Natural killer cell treated with Interleukin-12 subunit alpha and Interleukin-12 subunit beta and Interleukin-15 and Interleukin-18, amount 100 ng/mL, for 72 hours (primary cell): ENCODE results near the gene TTC23. TPM values are rescaled to one million over a fixed set of nuclear protein-coding genes. Genes with fewer than 3 reads are reported as not detected.
"Not testable (repeated sequence)": the region's sequence is repeated elsewhere in the genome, so short reads cannot be mapped to it uniquely, and the experiment has no call there.

Experiments
- ATAC-seq, 2 donors: fragments of 150-1000 bp; cut with Tn5 transposase in 1 of 2; sonication (Bioruptor Pico), chemical (Tn5 transposase) in 1 of 2; 2 replicates each; pipeline ENCODE4 v1.10.0; 2021
- DNase-seq: peaks from one replicate; pipeline ENCODE4 v3.0.0; 2022; ENCODE audit warnings: low spot score
- H3K27ac Mint-ChIP-seq, 2 donors: 1 replicate in 1 of 2; 2 replicates in 1 of 2; pipeline ENCODE4 v1.8.0; 2022; ENCODE audit warnings: mixed read lengths in 2 of 2, mild to moderate bottlenecking in 1 of 2, moderate library complexity in 1 of 2
- H3K27me3 Mint-ChIP-seq, 2 donors: 1 replicate in 1 of 2; 2 replicates in 1 of 2; pipeline ENCODE4 v1.8.0; 2022; ENCODE audit warnings: mixed read lengths in 2 of 2
- H3K36me3 Mint-ChIP-seq: one replicate; pipeline ENCODE4 v1.8.0; 2022; ENCODE audit warnings: mixed read lengths
- H3K4me1 Mint-ChIP-seq, 2 donors: 1 replicate in 1 of 2; 2 replicates in 1 of 2; pipeline ENCODE4 v1.8.0; 2022; ENCODE audit warnings: low read depth in 2 of 2, mixed read lengths in 2 of 2, mild to moderate bottlenecking in 1 of 2
- H3K4me3 Mint-ChIP-seq: one replicate; pipeline ENCODE4 v1.8.0; 2022; ENCODE audit warnings: mixed read lengths
- H3K9me3 Mint-ChIP-seq: 2 replicates; pipeline ENCODE4 v1.8.0; 2022; ENCODE audit warnings: mixed read lengths
- total RNA-seq, 2 donors: library from RNA; stranded (reverse); gene quantifications; one replicate each; pipeline ENCODE4 v1.2.3, GENCODE V29; 2022

The TTC23 gene
- total RNA-seq, 2 donors from 2014 or later: 1.00 to 3.6 TPM

DNA sequence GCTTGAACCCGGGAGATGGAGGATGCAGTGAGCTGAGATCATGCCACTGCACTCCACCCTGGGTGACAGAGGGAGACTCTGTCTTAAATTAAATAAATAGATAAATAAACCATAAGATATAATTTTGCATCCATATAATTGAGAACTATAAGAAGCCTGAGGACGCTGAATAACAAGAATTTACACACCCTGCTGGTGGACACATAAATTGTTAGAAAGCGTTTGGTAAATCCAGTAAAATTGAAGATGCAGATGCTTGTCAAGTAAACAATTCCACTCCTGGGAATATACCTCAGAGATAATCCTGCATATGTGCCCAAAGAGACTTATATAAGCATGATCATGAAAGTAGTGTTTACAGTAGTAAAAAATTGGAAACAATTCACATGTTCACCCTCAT is 41.7 kb downstream of the TTC23 start:
- Mint-ChIP-seq H3K9me3 (no peaks in the 10 kb centered on the region), H3K27me3 (peaks cover 31% of the 10 kb centered on the region in 2 donors), H3K36me3 (no peaks in the 10 kb centered on the region), H3K4me1 (no peaks in the 10 kb centered on the region), H3K4me3 (no peak overlapping the region), H3K27ac (no peak overlapping the region)
- DNase-seq (no peak), ATAC-seq (no peak)

DNA sequence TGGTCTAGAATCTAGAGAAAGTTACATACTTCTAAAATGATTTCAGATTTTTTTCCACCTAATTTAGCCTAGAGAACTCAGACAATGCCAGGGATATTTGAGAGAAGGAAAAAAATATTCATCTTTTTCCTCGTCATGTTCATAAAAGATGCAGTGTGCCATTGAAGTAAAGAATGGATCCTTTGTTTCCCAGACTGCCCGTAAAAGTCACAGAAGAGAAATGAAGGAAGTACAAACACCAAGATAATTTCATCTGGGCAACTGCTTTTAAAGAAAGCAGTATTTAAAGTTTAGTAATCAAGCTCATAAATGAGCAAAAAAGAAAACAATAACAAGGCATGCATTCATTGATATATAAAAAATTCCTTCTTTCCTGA is 47.2 kb downstream of the TTC23 start:
- ATAC-seq: no peak

DNA sequence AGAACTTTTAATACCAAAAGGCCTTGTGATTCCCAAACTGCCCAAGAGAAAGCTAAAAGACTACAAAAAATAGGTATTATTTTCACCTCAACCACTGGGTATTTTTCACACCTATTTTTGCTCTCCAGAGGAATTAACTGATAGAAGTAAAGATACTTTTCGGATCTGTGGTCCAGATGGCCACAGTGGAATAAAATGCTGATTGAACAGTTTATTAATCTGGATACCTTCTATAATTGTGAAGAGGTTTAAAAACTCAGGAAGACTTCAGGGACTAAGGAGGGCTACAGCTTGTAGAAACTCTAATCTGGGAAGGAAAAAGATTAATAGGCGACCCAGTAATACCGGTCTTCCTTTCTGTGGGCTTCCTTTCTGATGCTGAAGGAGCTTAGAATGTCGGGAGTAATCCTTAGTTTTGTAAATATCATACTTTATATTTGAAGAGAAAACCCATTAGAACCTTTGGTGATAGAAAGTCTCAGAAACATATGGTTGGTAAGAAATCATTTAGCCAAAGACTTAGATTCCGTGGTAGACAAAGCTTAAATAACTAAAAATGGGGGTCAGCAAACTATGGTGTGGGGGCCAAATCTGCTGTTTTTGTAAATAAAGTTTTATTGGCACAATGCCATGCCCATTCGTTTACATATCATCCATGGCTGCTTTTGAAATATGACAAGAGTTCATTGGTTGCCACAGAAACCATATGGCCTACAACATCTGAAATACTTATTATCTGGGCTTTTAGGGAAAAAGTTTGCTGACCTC is 47.8 kb downstream of the TTC23 start:
- H3K36me3 Mint-ChIP-seq: no peaks in the 10 kb centered on the region
- no peak for DNase-seq
- no peak overlapping the region for H3K27ac Mint-ChIP-seq
- peaks cover 21 to 31% of the 10 kb centered on the region in 2 donors for H3K27me3 Mint-ChIP-seq
- no peaks in the 10 kb centered on the region for H3K9me3 Mint-ChIP-seq
- no peak overlapping the region for H3K4me3 Mint-ChIP-seq
- no peaks in the 10 kb centered on the region for H3K4me1 Mint-ChIP-seq
- no peak for ATAC-seq

More for the DNA sequence above, 47.2 kb downstream of the TTC23 start:
- Mint-ChIP-seq H3K4me1 (no peaks in the 10 kb centered on the region), H3K27me3 (peaks cover 22 to 36% of the 10 kb centered on the region in 2 donors), H3K27ac (no peak overlapping the region), H3K9me3 (no peaks in the 10 kb centered on the region), H3K36me3 (no peaks in the 10 kb centered on the region), H3K4me3 (no peak overlapping the region)
- no peak for DNase-seq

DNA sequence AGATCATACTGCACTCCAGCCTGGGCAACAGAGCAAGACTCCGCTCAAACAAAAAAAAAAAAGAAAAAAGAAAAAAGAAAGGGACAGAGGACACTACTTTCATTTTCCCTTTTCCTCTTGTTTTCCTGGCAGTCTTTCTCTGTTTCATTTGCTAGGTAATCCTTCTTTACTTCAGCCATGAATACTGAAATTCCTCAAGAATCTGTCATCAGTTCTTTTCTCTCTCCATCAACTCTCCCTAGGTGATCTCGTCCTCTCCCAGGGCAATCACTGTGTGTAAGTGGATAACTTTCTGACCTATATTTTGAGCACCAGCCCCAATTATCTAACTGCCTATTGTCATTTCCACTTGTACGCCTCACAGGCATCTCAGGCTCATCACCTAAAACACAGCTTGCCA is 51.5 kb downstream of the TTC23 start:
- Mint-ChIP-seq H3K4me3 (no peak overlapping the region), H3K36me3 (no peaks in the 10 kb centered on the region), H3K4me1 (no peaks in the 10 kb centered on the region), H3K27me3 (peaks cover 5 to 8% of the 10 kb centered on the region in 2 donors), H3K9me3 (no peaks in the 10 kb centered on the region), H3K27ac (no peak overlapping the region)
- ATAC-seq (no peak), DNase-seq (no peak)

DNA sequence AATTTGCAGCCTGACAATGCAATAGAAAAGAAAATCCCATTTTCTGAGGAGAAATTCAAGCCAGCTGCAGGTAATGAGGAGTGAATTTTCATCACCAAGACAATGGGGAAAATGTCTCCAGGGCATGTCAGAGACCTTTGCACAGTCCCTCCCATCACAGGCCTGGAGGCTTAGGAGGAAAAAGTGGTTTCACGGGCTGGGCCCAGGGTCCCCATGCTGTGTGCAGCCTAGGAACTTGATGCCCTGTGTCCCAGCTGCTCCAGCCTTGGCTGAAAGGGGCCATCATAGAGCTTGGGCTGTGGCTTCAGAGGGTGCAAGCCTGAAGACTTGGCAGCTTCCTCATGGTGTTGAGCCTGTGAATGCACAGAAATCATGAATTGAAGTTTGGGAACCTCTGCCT is 57.2 kb downstream of the TTC23 start:
- not testable (repeated sequence) for H3K9me3 Mint-ChIP-seq, ATAC-seq, H3K4me1 Mint-ChIP-seq, H3K36me3 Mint-ChIP-seq, H3K27ac Mint-ChIP-seq, H3K4me3 Mint-ChIP-seq, DNase-seq
- H3K27me3 Mint-ChIP-seq: peaks cover 8 to 13% of the 10 kb centered on the region in 2 donors

DNA sequence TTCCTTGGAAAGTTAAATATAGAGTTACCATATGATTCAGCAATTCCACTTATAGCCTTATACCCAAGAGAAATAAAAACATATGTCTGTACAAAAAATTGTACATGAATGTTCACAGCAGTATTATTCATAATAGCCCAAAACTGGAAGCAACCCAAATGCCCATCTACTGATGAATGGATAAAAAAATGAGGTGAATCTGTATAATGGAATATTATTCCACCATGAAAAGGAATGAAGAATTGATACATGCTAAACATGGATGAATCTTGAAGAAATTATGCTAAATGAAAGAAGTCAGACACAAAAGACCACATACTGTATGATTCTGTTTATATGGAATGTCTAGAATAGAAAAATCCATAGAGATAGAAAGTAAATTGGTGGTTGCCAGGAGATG is 61.4 kb downstream of the TTC23 start:
- Mint-ChIP-seq H3K4me3 (no peak overlapping the region), H3K36me3 (no peaks in the 10 kb centered on the region), H3K9me3 (no peaks in the 10 kb centered on the region), H3K27ac (no peak overlapping the region), H3K4me1 (no peaks in the 10 kb centered on the region), H3K27me3 (peaks cover 9% of the 10 kb centered on the region in 2 donors)
- DNase-seq (no peak), ATAC-seq (no peak)

DNA sequence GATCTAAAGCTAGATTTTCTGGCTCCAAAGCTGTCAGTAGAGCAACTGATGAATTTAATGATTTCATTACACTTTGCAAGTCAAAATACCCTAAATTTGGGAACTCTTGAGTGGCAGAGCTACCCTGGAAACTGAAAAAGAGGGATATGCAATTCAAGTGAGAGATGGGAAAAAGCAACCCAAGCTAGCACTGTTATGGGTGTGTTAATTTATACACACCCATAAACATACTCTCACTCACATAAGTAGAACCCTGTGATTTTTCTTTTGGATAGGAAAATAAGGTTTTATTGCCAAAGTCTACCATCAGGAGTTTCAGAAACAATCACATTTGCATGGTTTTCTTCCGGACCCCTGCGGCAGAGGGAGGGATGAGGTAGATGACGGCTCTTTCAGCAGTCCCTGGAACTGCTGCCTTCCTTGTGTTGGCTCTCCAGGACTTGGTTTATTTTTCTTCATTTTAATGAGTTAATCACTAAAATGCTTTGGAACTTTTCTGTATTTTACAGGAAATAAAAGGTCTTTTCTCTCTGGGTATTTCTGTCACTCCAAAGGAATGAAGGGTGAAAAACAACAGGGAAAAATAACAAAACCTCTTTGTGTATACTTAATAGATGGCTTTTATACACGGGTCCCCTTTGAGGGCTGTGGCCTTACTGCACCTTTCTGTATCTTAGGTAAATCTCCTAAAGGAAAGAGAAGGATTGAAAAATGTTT is 63.8 kb downstream of the TTC23 start:
- DNase-seq (no peak), ATAC-seq (no peak)
- H3K27ac Mint-ChIP-seq: no peak overlapping the region
- peaks cover 14 to 27% of the 10 kb centered on the region in 2 donors for H3K27me3 Mint-ChIP-seq
- no peak overlapping the region for H3K4me3 Mint-ChIP-seq
- H3K9me3 Mint-ChIP-seq: no peaks in the 10 kb centered on the region
- no peaks in the 10 kb centered on the region for H3K36me3 Mint-ChIP-seq
- H3K4me1 Mint-ChIP-seq: no peaks in the 10 kb centered on the region

DNA sequence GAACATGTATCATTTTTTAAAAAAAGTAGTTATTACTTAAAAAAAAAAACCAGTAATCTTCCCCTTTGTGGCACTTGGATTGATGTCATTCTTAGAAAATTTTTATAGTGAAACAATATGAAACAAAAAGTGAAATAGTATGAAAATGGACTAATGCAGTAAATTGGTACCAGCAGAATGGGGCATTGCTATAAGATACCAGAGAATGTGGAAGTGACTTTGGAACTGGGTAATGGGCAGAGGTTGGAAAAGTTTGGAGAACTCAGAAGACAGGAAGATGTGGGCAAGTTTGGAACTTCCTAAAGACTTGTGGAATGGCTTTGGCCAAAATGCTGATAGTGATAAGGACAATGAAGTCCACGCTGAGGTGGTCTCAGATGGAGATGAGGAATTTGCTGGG is 66.6 kb downstream of the TTC23 start:
- no peak overlapping the region for H3K4me3 Mint-ChIP-seq
- H3K27ac Mint-ChIP-seq: no peak overlapping the region
- H3K27me3 Mint-ChIP-seq: peaks cover 12 to 21% of the 10 kb centered on the region in 2 donors
- DNase-seq (no peak), ATAC-seq (no peak)
- H3K4me1 Mint-ChIP-seq: no peaks in the 10 kb centered on the region
- H3K9me3 Mint-ChIP-seq: no peaks in the 10 kb centered on the region
- H3K36me3 Mint-ChIP-seq: no peaks in the 10 kb centered on the region

DNA sequence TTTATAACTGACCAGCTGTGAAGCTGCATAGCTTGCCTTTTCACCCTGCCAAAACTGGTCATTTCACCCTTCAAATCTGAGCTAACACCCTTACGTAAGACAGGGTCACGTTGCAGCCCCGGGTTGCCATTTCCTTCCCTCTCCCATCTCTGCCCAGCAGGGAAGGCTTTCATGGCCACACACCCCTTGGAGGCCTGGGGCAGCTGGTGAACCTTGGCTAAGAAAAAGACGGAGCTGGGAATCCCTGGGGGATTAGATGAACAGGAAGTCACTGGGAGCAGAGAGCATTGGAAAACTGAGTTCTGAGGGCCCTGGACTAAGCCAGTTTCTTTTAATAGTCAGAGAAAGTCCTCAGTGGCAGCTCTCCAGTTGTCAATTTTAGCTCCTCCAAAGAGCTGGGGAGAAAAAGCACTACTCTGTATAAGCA is 67.8 kb downstream of the TTC23 start:
- Mint-ChIP-seq H3K9me3 (no peaks in the 10 kb centered on the region), H3K4me3 (no peak overlapping the region), H3K27ac (no peak overlapping the region), H3K36me3 (no peaks in the 10 kb centered on the region), H3K4me1 (no peaks in the 10 kb centered on the region), H3K27me3 (peaks cover 12 to 19% of the 10 kb centered on the region in 2 donors)
- DNase-seq (no peak), ATAC-seq (no peak)

DNA sequence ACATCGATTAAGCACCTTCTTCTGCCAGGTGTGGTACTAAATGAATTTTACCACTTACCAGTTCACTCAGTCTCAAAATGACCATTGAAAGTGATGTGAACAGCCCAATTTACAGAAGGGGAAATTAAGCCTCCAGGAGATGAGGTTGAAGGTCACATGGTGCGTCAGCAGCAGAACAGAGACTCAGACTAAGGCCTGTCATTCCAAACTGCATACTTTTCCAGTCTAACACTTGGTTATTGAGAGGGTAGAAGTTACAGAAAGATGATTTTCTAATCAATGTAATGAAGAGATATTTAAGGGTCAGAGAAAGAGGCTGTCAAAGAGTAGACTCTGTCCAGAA is 68.4 kb downstream of the TTC23 start:
- Mint-ChIP-seq H3K27me3 (peaks cover 12 to 19% of the 10 kb centered on the region in 2 donors), H3K9me3 (no peaks in the 10 kb centered on the region), H3K36me3 (no peaks in the 10 kb centered on the region), H3K27ac (no peak overlapping the region), H3K4me3 (no peak overlapping the region), H3K4me1 (no peaks in the 10 kb centered on the region)
- DNase-seq: no peak
- ATAC-seq: no peak

DNA sequence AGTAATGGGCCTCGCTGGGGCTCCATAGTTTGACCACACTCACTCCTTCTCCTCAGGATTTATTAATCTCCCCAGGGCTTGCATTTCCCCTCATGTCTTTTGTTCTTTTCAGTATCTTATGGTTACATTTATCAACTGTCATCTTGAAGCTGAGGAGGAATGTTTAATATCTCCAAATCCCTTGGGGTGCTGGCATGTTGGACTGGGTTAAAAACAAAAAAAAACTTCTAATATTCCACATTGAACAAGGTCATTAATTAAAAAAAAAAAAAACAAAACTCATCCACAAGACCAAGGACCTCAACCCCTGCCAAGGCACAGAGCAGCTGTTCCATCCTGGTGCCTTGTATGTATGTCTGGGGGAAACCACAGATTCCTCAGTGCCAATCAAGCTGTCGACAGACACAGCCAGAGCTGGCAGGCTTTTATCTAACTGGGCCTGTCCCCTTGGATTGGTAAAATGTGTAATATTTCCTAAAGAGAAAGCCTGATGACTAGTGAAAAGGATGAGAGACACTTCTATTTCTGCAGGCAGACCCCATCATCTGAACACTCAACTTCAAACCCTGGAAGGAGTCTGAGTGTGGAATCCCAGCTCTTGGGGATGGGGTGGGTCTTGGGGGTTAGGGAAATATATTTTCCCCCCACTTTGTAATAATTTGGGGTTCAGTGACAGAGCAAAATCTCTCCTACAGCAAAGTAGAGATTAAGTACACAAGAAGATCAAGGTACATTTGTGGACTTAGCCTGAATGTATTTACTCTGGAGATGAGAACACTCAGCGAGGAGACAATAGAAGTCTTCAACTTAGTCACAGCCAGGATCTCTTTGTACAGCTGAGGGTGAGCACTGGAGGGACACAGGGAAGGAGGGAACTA is 69.1 kb downstream of the TTC23 start:
- Mint-ChIP-seq H3K4me3 (no peak overlapping the region), H3K27me3 (peaks cover 12 to 19% of the 10 kb centered on the region in 2 donors), H3K36me3 (no peaks in the 10 kb centered on the region), H3K9me3 (no peaks in the 10 kb centered on the region), H3K4me1 (no peaks in the 10 kb centered on the region), H3K27ac (no peak overlapping the region)
- ATAC-seq (no peak), DNase-seq (no peak)

DNA sequence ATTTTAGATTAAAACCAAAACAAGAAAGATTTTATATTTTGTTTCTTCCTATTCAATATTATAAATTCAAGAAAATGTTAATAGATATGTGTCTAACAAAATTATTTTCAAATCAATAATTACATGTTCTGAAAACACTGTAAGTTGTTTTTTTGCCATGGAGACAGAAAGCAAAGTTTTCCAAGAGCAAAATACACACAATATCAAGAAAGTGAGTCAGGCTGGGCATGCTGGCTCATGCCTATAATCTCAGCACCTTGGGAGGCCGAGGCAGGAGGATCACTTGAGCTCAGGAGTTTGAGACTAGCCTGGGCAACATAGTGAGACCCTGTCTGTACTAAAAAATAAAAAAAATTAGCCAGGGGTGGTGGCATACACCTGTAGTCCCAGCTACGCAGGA is 71.7 kb downstream of the TTC23 start:
- DNase-seq (no peak), ATAC-seq (no peak)
- Mint-ChIP-seq H3K27me3 (peaks cover 12 to 15% of the 10 kb centered on the region in 2 donors), H3K36me3 (no peaks in the 10 kb centered on the region), H3K4me1 (no peaks in the 10 kb centered on the region), H3K9me3 (no peaks in the 10 kb centered on the region), H3K27ac (no peak overlapping the region), H3K4me3 (no peak overlapping the region)

DNA sequence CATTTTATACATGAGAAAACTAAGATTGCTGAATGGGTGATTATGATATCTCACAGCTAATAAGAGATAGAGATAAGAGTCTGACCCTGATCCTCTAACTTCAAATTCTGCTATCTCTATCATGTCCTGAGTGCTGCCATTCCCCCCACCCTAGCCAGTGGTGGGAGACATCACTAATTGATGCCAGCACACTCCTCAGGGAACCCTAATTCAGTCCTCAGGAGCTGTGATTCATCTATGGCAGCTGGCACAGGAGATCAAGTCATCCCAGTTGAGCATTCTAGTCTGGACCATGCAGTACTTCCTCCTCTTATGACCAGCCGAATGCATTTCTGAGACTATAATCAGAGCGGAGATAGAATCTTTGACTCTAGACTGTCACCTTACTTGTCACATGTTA is 72.6 kb downstream of the TTC23 start:
- Mint-ChIP-seq H3K36me3 (no peaks in the 10 kb centered on the region), H3K4me1 (no peaks in the 10 kb centered on the region), H3K9me3 (no peaks in the 10 kb centered on the region), H3K27me3 (peaks cover 7 to 8% of the 10 kb centered on the region in 2 donors), H3K4me3 (no peak overlapping the region), H3K27ac (no peak overlapping the region)
- ATAC-seq: no peak
- no peak for DNase-seq
